Effector memory CD4-positive, alpha-beta T cell (primary cell): ENCODE data around the gene ALKBH3.

Experiments
- DNase-seq, 3 donors: peaks; one replicate each; pipeline ENCODE4 v3.0.0-alpha.2; 2020
- H3K27ac ChIP-seq: 2 replicates; pipeline ENCODE4 v1.7.0; 2013; ENCODE audit warnings: mild to moderate bottlenecking, low read length, moderate library complexity; ENCODE audit not compliant: insufficient read depth, poor library complexity, severe bottlenecking
- H3K27me3 ChIP-seq: replicated peaks from 2 replicates; pipeline ENCODE4 v1.7.0; 2013; ENCODE audit warnings: mild to moderate bottlenecking, low read length; ENCODE audit not compliant: insufficient read depth, control insufficient read depth, poor library complexity, severe bottlenecking
- H3K36me3 ChIP-seq: 2 replicates; pipeline ENCODE4 v1.7.0; 2013; ENCODE audit warnings: mild to moderate bottlenecking, low read length, moderate library complexity; ENCODE audit not compliant: control insufficient read depth, insufficient read depth
- H3K4me1 ChIP-seq: 2 replicates; pipeline ENCODE4 v1.7.0; 2013; ENCODE audit warnings: low read length, mild to moderate bottlenecking; ENCODE audit not compliant: control insufficient read depth, insufficient read depth, poor library complexity, severe bottlenecking
- H3K4me3 ChIP-seq: 2 replicates; pipeline ENCODE4 v1.7.0; 2013; ENCODE audit warnings: low read length, low read depth, mild to moderate bottlenecking; ENCODE audit not compliant: insufficient read depth, poor library complexity, severe bottlenecking
- H3K9me3 ChIP-seq: 2 replicates; pipeline ENCODE4 v1.7.0; 2013; ENCODE audit warnings: mild to moderate bottlenecking, low read length, moderate library complexity; ENCODE audit not compliant: control insufficient read depth

ALKBH3 gene

DNA sequence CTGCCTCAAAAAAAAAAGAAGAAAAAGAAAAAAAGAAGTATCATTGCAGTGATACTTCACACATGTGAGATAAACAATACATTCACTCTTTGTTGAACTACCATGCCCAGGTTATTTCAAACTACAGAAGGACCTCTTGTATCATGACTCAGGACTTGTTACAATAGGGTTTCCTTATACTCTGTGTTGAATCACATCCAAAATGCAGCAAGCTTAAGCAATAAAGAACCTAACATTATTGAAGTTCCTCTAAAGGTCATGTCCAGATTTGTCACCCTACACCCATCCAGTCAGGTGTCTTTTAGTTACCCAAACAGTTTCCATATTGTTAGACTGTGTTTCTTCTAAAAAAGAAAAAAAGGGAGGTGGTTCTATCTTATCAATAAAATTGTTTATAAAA, 26.9 kb upstream of the ALKBH3 start:
- H3K36me3 ChIP-seq = no peaks in the 10 kb centered on the region
- no peaks in the 10 kb centered on the region for H3K27me3 ChIP-seq
- H3K9me3 ChIP-seq = no peaks in the 10 kb centered on the region
- no peaks in the 10 kb centered on the region for H3K4me1 ChIP-seq
- H3K27ac ChIP-seq = no peak overlapping the region
- DNase-seq = no peak
- no peak overlapping the region for H3K4me3 ChIP-seq

- no peaks in the 10 kb centered on the region for H3K36me3 ChIP-seq
These were observed 23.6 kb upstream of the ALKBH3 start for GRCh38 chr11:43856993-43857392.

DNA sequence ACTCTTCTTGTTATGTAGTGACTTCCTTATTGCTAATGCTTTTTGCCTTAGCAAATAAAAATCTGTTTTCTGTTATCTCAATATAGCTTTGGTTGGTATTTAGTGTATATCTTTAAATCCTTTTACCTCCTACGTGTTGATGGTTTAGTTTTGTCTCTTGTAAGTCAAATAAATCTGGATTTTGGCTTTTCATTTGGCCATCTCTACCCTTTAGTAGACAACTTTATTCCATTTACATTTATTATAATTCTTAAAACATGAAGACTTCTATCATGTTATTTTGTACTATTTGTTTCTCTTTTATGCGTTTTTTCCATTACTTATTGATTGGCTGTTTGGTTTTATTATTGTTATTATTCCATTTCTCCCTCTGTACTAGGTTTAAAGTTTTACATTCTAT, 19.5 kb upstream of the ALKBH3 start:
- Histone ChIP-seq H3K27ac (no peak overlapping the region), H3K27me3 (no peaks in the 10 kb centered on the region), H3K4me1 (no peaks in the 10 kb centered on the region), H3K36me3 (no peaks in the 10 kb centered on the region), H3K9me3 (no peaks in the 10 kb centered on the region), H3K4me3 (no peak overlapping the region)
- no peak for DNase-seq

More at GRCh38 chr11:43856993-43857392, 23.6 kb upstream of the ALKBH3 start:
- DNase-seq = no peak
- no peaks in the 10 kb centered on the region for H3K9me3 ChIP-seq
- H3K4me1 ChIP-seq = no peaks in the 10 kb centered on the region
- H3K4me3 ChIP-seq = no peak overlapping the region
- H3K27ac ChIP-seq = no peak overlapping the region
- H3K27me3 ChIP-seq = no peaks in the 10 kb centered on the region

DNA sequence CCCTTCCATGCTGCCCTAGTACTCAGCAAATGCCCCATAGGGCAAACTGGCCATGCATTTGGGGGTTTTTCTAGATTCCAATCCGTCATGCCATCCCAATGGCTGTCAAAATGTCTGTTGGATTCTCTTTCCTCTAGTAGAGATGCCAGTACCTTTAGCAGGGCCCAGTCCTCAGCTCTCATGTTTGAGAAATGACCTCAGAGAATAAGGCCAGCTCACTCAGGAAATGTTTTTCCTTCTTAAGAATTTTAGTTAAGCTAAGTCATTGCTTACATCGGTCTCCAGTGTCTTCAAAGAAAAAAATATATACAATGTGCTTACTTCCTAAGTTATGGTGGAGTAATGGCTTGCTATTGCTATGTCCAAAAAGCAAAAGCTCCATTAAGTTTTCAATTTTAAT, 14.1 kb upstream of the ALKBH3 start:
- Histone ChIP-seq H3K27me3 (no peaks in the 10 kb centered on the region), H3K4me1 (no peaks in the 10 kb centered on the region), H3K4me3 (no peak overlapping the region), H3K9me3 (no peaks in the 10 kb centered on the region), H3K27ac (no peak overlapping the region), H3K36me3 (no peaks in the 10 kb centered on the region)
- DNase-seq = no peak

DNA sequence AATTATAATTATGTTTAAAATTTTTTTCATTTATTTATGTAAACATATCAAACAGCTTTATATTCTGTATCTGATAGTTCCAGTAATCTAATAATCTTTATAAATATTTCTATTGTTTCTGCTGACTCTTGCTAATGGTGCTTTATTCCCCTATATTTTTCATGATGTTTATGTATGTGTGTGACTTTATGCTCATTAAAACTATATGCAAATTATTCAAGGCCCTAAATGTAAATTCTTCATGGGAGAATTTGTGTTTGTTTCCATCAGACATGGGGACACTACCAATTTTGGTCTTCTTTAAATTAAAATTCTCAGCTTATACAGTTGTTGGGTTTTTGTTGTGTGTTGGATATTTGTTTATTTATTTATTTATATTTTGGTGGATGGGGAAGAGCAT, 13.7 kb upstream of the ALKBH3 start:
- no peak for DNase-seq
- no peaks in the 10 kb centered on the region for H3K9me3 ChIP-seq
- no peak overlapping the region for H3K4me3 ChIP-seq
- no peaks in the 10 kb centered on the region for H3K36me3 ChIP-seq
- no peaks in the 10 kb centered on the region for H3K27me3 ChIP-seq
- H3K4me1 ChIP-seq = no peaks in the 10 kb centered on the region
- no peak overlapping the region for H3K27ac ChIP-seq

GRCh38 chr11:43868852-43869567, 11.6 kb upstream of the ALKBH3 start:
- Histone ChIP-seq H3K27ac (no peak overlapping the region), H3K27me3 (no peaks in the 10 kb centered on the region), H3K36me3 (no peaks in the 10 kb centered on the region), H3K9me3 (no peaks in the 10 kb centered on the region), H3K4me1 (no peaks in the 10 kb centered on the region), H3K4me3 (no peak overlapping the region)
- DNase-seq = no peak

DNA sequence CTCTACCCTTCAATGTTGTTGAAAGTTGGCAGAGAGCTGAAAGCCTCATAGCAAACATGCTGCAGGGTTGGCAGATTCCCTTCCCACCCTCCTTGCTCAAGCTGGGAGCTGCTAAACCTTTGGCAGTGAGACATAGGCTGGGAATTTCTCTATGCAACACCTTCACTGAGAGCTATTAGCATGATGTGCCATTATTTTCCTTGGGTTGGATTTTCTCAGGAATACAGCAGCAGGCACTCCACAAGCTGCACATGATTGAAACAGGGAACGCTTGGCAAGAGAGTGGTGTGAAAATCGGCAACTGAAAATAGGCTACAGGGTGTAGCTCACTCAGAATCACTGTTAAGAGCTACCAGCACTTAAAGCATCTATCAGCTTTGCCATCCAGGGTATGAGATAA, 9.6 kb upstream of the ALKBH3 start:
- no peaks in the 10 kb centered on the region for H3K27me3 ChIP-seq

GRCh38 chr11:43872995-43873394, 7.6 kb upstream of the ALKBH3 start:
- Histone ChIP-seq H3K4me1 (no peaks in the 10 kb centered on the region), H3K27ac (no peak overlapping the region), H3K27me3 (peaks cover 3% of the 10 kb centered on the region), H3K4me3 (no peak overlapping the region), H3K9me3 (no peaks in the 10 kb centered on the region), H3K36me3 (no peaks in the 10 kb centered on the region)
- no peak for DNase-seq

More for the DNA sequence above, 9.6 kb upstream of the ALKBH3 start:
- no peak for DNase-seq
- H3K4me1 ChIP-seq = no peaks in the 10 kb centered on the region
- H3K9me3 ChIP-seq = no peaks in the 10 kb centered on the region
- H3K27ac ChIP-seq = no peak overlapping the region
- no peaks in the 10 kb centered on the region for H3K36me3 ChIP-seq
- H3K4me3 ChIP-seq = no peak overlapping the region

GRCh38 chr11:43874078-43874477, 6.6 kb upstream of the ALKBH3 start:
- Histone ChIP-seq H3K9me3 (no peaks in the 10 kb centered on the region), H3K4me1 (no peaks in the 10 kb centered on the region), H3K4me3 (no peak overlapping the region), H3K36me3 (no peaks in the 10 kb centered on the region), H3K27ac (no peak overlapping the region), H3K27me3 (peaks cover 3% of the 10 kb centered on the region)
- no peak for DNase-seq

DNA sequence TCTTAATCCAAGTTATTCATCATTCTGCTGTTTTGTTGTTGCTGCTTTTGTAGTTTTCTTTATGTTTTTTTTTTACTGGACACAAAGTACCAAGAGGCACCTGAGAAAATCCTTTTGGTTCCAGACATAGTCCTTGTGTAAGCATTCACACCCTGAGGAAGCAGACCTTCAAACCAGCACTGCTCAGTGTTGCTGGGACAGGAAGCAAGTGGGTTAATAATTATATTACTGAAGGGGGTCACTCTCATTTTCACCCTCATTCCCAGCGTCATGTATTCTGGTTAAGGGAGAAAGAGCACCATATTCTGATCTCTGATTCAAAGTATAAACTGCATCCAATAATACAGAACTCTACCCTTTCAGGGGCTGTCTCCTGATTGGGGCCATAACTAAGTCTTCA, 5.9 kb upstream of the ALKBH3 start:
- no peaks in the 10 kb centered on the region for H3K9me3 ChIP-seq
- peaks cover 3% of the 10 kb centered on the region for H3K27me3 ChIP-seq

More for the DNA sequence above, 5.9 kb upstream of the ALKBH3 start:
- no peak overlapping the region for H3K4me3 ChIP-seq
- H3K4me1 ChIP-seq = no peaks in the 10 kb centered on the region
- H3K36me3 ChIP-seq = no peaks in the 10 kb centered on the region
- DNase-seq = no peak
- no peak overlapping the region for H3K27ac ChIP-seq
